RPMI7951 (cell line): ENCODE measurements around the gene LAIR2. TPM values are rescaled to one million over a fixed set of nuclear protein-coding genes. Genes with fewer than 3 reads are reported as not detected.

Experiments used
- DNase-seq: peaks from one replicate; pipeline ENCODE4 v3.0.0-alpha.2; 2012; ENCODE audit warnings: low read depth
- total RNA-seq: library from RNA; depleted of rRNA; stranded (reverse); fragments of >200 nt; shearing (Covaris generic); gene quantifications from 2 replicates; pipeline ENCODE4 v1.2.3, GENCODE V29; 2014; rRNA removed

Gene LAIR2, protein sequence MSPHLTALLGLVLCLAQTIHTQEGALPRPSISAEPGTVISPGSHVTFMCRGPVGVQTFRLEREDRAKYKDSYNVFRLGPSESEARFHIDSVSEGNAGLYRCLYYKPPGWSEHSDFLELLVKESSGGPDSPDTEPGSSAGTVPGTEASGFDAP
- not detected in 2 replicates for total RNA-seq

DNA sequence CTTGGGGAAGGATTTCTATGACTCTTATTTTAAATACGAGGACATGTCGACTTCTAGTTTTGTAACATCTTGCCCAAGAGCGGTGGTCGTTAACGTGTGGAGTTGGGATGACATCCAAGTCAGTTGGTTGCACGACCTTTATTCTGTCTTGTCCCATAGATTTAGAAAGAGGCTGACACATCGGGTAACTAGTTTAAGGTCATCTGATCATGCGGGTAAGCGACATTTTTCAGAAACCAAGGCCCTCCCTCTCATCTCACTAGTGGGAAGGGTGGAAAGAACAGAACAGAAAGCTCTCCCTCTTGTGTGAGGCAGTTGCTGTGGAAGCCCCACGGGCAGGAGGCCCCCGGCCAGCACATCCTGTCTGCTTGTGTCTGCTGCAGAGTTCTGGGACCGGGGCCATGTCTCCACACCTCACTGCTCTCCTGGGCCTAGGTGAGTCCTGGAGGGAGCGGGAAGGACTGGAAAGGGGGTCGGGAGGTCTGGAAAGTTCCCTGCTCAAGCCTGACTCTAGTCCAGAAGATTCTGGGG is at the start of gene LAIR2:
Gene LAIR2 (plus strand): TSS at position 314 of the 531 bp plus-strand sequence. CDS start 88 bp downstream, at position 402.
- DNase-seq, result no peak

DNA sequence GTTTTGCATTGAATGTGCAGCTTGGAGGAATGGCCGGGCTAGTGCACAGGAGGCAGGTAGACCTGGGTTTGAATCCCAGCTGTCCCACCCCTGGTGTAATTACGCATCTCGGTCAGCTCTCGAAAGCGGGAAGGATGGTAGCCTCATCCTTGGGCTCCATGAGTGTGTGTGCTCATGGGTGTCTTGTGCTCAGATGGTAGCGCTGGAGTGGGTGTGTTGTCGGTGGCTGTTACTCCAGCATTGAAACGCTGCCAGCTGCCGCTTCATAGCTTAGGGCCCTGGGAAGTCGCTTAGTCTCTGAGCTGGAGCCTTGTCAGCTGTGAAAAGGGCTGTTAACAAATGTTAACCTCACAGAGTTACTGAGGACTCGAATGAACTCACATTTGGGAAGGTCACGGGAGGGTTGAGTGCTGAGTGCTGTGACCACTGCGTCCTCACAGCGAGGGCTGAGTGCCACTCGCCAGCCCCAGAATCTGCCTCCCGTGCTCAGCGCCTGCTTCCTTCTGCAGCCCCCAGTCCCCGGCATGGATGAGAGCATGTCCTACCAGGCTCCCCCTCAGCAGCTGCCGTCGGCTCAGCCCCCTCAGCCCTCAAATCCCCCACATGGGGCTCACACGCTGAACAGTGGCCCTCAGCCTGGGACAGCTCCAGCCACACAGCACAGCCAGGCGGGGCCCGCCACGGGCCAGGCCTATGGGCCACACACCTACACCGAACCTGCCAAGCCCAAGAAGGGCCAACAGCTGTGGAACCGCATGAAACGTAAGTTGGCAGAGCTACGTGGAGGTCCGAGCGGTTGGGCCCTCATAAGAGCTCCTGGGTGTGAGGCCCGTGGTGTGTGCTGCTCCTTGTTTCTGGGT is 48.5 kb upstream of the LAIR2 start:
- no peak for DNase-seq

DNA sequence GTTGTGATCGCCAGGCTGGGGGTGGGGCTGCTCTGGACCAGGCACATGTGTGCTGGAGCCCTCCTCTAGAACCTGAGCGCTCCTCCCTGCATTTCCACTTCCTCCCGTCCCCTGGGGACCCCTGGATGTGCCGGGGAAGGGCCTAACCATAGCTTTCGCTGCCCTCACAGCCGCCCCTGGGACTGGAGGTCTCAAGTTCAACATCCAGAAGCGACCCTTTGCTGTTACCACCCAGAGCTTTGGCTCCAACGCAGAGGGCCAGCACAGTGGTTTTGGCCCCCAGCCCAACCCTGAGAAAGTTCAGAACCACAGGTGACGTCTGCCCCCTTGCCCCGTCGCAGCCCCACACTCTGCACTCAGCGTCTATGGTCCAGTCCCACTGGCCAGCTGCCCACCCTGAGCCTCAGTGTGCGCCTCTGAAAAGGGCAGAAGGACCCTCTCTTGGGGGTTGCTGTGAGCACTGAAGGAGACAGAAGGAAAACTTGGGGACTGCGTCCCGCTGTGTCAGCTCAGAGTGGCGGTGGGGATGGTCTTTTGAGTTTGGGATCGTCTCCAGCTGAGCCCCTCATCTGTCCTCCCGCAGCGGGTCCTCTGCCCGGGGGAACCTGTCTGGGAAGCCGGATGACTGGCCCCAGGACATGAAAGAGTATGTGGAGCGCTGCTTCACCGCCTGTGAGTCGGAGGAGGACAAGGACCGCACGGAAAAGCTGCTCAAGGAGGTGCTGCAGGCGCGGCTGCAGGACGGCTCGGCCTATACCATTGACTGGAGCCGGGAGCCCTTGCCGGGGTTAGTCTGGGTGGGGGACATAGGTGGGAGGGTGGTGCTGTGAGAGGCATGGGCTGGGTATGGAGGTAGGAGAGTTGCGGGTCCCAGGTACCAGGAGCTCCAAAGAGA is 47.6 kb upstream of the LAIR2 start:
- DNase-seq, result no peak

DNA sequence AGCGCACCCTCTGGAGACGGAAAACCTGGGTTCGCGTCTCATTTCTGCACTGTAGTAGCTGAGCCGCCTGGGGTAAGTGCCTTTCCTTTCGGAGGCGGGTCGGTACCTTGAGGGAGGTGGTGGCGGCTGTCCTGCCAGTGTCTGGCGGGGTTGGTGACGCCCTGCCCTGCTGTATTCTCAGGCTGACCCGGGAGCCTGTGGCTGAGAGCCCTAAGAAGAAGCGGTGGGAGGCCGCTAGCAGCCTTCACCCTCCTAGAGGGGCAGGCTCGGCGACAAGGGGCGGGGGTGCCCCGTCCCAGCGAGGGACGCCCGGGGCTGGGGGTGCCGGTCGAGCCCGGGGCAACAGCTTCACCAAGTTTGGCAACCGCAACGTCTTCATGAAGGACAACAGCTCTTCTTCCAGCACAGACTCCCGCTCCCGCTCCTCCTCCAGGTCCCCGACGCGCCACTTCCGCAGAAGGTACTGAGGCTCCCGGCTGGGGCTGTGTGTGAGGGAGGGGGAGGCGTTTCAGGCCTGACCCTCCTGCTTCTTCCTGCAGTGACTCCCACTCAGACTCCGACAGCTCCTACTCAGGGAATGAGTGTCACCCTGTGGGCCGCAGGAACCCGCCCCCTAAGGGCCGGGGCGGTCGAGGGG is 46.7 kb upstream of the LAIR2 start:
- DNase-seq, result no peak

DNA sequence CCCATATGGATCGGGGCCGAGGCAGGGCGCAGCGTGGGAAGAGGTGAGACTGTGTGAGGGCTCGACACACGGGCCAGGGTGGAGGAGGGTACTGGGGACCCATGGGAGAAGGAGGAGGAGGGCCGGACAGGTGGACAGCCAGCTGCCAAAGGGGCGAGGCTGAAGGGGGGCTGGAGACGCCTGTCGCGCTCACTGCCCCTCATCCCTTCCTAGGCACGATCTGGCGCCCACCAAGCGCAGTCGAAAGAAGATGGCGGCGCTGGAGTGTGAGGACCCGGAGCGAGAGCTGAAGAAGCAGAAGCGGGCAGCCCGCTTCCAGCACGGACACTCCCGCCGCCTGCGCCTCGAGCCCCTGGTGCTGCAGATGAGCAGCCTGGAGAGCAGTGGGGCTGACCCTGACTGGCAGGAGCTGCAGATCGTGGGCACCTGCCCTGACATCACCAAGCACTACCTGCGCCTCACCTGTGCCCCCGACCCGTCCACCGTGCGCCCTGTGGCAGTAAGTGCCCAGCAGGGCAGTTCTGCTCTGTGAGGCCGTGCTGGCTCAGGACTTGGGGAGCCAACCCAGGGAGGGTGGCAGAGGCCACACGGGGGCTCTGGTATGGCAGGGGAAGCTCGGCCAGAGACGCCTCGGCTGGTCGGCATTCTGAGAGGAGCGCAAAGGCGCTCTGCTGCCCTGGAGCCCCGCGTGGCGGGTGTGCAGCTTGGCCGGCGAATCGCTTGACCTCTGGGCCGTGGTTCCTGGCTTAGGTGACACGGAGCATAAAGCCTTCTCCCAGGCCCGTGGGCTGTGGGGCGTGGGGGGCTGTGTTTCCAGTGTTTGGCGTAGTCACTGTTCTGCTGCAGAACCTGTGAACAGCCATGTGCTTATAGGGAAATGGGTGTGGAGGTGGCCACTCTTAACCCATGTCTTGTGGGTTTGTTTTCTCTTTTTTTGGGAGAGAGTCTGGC is 45.9 kb upstream of the LAIR2 start:
- DNase-seq, result no peak

DNA sequence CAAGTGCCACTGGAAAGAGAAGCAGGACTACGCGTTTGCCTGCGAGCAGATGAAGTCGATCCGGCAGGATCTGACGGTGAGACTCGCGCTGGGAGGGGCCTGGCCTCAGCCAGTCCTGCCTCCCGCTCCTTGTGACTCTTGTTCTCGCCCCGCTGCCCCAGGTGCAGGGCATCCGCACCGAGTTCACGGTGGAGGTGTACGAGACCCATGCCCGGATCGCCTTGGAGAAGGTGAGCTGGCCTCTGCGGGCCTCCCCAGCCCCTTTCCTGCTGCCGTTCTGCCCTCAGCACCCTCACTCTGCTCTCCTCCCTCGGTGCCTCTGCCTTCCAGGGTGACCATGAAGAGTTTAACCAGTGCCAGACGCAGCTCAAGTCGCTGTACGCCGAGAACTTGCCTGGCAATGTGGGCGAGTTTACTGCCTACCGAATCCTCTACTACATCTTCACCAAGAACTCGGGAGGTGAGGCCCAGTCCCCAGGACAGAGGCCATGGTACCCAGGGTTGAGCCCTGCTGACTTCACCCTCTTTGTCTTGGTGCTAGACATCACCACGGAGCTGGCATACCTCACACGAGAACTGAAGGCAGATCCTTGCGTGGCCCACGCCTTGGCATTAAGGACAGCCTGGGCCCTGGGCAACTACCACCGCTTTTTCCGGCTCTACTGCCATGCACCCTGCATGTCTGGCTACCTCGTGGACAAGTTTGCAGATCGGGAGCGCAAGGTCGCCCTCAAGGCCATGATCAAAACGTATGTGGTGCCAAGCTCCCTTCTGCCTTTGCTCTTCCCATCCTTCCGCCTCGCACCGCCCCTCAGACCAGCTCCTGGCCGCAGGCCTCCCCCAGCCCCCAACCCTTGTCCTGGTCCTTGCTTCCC is 44.6 kb upstream of the LAIR2 start:
- no peak for DNase-seq

DNA sequence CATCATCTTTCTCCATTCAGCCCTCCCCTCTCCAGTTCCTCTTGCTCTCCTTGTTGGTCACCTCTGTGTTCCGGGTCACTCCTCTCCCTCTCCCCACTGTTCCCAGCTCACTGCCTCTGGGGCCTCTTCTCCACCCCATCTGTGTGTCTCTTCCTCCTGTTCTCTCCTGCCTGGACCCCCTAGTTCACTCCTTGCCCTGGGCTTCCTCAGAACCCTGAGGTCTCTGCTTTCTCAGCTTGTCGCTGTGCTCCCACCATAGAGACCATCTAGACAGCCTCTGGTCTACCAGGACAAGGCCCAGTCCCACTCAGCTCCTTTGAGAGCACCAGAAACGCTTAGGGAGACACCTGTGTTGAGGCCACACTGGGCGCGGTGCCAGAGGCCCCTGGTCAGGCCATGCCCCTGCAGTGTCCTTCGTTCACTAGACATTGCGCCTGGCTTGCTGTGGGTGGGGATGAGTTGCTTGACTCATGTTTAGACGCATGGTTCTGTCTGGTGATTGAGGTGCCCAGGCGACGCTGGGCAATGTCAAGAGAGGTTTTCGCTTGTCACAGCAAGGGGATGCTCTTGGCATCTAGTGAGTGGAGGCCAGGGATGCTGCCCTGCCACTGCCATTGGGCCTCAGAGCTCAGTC is 43.9 kb upstream of the LAIR2 start:
- DNase-seq, result no peak

DNA sequence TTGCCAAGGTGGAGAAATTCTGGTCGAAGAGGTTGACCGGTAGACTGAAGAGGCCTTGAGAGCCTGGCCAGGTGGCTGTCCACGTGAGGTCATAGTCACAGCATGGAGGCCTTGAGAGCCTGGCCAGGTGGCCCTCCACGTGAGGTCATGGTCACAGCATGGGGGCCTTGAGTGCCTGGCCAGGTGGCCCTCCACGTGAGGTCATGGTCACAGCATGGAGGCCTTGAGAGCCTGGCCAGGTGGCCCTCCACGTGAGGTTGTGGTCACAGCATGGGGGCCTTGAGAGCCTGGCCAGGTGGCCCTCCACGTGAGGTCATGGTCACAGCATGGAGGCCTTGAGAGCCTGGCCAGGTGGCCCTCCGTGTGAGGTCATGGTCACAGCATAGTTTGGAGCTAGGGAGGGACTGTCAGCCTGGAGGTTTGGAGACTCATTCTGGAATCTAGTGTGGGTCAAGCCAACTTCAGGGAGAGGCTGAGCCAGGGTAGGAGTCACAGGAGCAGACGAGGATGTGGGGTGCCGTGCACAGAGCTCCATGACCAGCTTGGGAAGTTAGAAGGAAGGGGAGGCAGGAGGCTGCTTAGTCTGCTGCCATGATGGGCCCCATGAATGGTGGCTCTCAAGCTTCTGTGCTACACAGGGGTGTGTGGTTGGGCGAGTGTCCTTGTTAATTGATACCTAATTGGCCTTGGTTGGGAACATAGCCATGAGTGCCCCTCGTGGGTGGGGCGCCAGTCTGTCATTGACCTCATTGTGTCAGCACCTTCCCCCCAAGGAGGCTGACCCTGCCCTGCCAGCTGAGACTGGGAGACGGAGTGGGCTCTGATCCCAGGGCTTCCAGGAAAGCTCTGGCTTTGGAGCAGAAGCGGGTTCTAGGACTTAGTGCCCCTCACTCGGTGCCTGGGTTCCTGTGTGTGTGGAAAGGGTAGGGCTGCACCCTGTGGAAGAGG is 43.1 kb upstream of the LAIR2 start:
- DNase-seq, result no peak

DNA sequence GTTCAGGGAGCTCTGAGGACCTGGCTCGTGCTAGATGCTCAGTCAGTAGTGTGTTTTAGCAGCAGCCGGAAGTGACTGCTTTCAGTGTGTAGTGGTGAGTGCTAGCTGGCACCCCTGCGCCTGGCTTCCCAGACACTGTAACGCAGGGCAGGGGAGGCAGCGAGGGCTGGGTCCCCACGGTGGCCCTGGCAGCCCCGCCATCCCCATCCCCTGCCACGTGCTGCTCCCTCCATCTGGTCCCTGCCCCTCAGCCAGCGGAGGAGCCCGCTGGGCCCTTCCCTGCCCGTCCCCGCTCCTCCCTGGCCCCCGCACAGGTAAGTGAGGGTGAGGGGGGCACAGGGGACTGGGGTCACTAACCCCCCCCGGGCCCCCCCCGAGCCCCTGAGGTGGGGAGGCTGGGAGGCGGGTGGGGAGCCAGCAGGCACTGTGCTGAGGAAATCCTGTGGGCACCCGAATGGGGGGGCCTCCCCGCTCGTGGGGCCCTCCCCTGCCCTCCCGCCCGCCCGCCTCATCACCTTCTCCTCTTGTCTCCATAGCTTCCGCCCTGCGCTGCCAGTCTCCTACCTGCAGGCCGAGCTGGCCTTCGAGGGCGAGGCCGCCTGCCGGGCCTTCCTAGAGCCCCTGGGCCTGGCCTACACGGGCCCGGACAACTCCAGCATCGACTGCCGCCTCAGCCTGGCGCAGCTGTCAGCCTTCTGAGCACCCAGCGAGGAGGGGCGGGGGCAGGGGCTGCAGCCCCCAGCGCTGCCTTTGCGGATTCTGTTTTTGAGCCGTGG is 42.2 kb upstream of the LAIR2 start:
- no peak for DNase-seq

DNA sequence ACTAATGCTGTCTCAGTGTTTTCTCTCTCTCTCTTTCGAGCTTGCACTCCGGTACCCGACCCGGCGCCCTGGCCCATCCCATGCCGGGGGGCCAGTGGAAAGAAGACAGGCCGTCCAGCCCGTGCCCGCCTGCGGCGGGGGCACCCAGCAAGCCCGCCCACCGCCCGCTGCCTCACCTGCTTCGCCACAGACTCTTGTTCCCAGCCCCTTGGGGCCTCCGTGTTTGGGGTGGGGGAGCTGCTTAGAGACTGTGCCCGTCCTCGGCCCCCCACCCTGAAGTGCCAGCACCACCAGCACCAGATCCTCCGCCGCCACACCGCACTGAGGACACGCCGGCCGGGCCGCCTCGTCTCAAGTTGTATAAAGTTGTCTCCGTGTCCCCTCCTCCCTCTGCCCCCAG is 41.4 kb upstream of the LAIR2 start:
- DNase-seq, result no peak

DNA sequence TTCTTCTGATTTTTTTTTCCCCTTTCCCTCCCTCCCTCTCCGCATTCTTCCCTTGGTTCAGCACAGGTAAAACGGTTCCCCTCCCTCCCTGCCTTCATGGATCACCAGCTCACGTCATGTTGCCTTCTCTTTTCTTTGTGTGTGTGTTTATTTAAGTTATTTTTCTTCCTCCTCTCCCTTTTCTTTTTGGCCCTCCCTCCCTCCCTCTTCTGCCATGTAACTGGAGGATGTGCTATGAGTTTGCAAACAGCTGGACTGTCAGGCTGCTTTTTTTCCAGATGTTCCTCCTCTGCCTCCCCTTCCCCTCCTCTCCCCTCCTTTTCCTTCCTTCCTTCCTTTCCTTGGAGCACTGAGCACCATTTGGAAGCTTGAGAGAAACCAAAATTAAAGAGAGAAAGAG is 41.0 kb upstream of the LAIR2 start:
- DNase-seq, result no peak

DNA sequence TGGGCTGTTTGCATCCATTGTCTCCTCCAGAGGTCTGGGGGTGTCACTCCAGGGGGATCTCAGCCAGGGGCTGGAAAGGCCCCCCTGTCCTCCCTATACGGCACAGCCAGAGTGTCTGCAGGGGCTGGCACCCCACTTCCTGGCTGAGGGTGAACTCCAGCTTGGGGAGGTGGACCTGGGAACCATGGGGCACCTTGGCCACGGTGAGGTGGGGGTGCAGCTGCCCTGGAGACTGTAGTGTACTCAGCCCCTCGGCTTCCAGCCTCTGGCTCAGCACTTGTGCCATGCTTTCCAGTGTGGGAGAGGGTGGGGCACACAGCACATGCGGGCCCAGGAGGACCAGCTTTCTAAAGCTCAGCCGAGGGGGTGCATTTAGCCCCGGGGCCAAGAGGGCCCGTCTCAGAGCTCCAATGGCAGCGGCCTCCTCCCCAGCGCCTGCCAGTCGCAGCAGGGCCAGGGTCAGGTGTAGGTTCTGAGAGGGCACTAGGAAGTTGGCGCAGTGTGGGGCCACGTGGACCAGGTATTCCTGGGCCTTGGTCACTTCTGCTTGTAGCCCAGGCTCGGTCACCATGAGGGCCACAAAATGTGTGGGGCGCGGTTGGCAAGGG is 40.5 kb upstream of the LAIR2 start:
- no peak for DNase-seq

DNA sequence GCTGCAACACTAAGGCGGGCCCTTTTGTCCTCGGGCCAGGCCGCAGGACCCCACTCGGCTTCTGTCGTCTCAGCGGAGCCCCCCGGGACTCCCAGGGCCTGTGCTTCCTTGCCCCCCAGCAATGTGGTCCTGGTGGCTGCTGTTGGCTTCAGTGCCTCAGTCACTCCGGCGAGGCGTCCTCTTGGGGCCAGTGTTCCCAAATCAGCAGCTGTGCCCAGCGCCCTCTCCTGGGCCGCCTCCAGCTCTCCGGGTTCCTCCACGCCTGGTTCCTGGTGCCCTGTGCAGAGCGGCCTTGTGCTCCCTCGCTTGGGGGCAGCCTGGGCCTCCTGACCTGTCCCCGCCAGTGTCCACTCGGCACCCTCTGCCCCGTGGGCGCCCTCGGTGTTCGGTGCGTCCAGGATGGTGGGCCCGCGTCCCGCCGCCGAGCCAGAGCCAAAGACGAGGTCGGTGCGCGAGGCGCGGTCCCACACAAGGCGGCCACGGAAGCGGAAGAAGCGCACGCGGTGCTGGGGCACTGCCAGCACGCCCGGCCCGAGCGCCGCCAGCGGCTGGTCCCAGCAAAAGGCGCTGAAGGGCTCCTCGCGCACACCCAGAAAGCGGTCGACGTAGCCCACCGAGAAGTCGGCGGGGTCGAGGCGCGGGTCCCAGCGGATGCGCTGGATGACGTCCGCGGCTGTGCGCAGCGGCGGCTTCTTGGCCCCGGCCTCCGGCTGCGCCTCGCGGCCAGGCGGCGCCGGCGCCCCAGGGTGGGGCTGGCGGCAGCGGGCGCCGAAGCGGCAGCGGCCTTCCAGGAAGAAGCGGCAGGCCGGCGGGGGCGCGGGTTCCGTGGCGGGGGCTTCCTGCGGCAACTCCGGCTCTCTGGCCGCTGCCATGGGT is 39.7 kb upstream of the LAIR2 start:
- peak; percentile 66 for DNase-seq

DNA sequence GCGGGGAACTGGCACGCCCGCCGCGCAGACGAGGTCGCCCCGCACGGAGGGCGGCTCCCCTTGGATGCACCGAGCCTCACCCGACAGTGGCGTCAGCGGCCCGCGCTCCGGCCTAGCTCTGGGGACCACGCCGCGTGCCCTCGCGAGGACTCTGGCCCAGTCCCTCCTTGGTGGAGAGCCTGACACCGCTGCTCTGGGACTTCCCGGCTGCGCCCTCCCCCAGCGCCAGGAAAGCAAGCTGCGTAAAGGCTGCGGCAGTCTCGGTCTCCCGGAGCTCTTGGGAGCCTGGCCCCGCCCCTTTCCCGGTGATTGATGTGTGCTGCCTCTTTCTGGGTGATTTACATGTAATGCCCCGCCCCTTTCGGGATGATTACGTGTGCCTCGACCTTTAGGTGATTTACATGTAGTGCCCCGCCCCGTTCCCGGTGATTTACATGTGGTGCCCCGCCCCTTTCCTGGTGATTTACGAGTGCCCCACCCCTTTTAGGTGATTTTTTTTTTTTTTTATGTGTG is 39.0 kb upstream of the LAIR2 start, which contains the start of gene LENG9:
Gene LENG9 (minus strand): TSS at position 248 of the 513 bp plus-strand sequence. CDS start 252 bp downstream, outside the sequence.
- peak; percentile 98 for DNase-seq

DNA sequence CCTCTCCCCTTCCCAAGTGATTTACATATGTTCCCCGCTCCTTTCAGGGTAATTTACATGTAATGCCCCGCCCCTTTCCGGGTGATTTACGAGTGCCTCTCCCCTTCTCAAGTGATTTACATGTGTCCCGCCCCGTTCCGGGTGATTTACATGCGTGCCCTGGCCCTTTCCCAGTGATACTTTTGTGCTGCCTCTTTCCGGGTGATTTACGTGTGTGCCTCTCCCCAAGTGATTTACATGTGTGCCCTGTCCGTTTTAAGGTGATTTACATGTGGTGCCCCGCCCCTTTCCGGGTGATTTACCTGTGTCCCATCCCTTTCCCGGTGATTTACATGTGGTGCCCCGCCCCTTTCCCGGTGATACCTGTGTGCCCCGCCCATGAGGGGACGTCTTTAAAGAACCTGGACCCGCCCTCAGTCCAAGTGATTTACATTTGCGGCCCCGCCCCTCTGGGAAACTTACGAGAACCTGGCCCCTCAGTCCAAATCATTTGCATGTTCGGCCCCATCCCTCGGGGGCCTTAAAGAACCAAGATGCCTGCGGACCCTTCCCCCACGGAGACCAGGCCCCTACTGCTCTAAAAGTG is 38.5 kb upstream of the LAIR2 start:
- peak; percentile 78 for DNase-seq
